Common myeloid progenitor, CD34-positive (primary cell): Measurements from ENCODE around the gene SHC2.
A peak's percentile ranks its signal among the peaks of the same experiment; 100 is the strongest.

Experiments used
- CTCF ChIA-PET: fragments of 350-600 bp; sonication (Branson Sonifier 250); formaldehyde crosslinking; loops from one replicate; lab custom pipeline; 2021; ENCODE audit warnings: antibody characterized with exemption; lab: Charles Lee
- POLR2A ChIA-PET: fragments of 350-600 bp; sonication (Branson Sonifier 250); formaldehyde crosslinking; loops from one replicate; lab custom pipeline; 2021; ENCODE audit warnings: antibody characterized with exemption; lab: Charles Lee
- DNase-seq, 3 donors: peaks; one replicate each; pipeline versions ENCODE4 v3.0.0 to v3.0.0-alpha.2; 2013
- H3K27ac ChIP-seq, 2 experiments: 1 replicate in 1 of 2; 2 replicates in 1 of 2; pipeline ENCODE4 v1.7.0; 2013; ENCODE audit warnings: inconsistent platforms in 2 of 2, low read length in 2 of 2, mild to moderate bottlenecking in 2 of 2, low read depth in 1 of 2, moderate library complexity in 1 of 2; ENCODE audit not compliant: severe bottlenecking in 2 of 2, insufficient read depth in 1 of 2, poor library complexity in 1 of 2
- H3K27me3 ChIP-seq, 5 experiments: replicated peaks in 2 of 5; 1 replicate in 3 of 5; 2 replicates in 2 of 5; pipeline versions ENCODE4 v1.6.1 to v1.7.0; 2013; ENCODE audit warnings: low read length in 4 of 5, mild to moderate bottlenecking in 2 of 5, moderate library complexity in 2 of 5, inconsistent platforms in 1 of 5; ENCODE audit not compliant: insufficient read depth in 5 of 5, control insufficient read depth in 4 of 5
- H3K36me3 ChIP-seq, 4 experiments: 1 replicate in 2 of 4; 2 replicates in 2 of 4; pipeline versions ENCODE4 v1.6.1 to v1.7.0; 2013; ENCODE audit warnings: low read length in 3 of 4, control low read depth in 1 of 4, mild to moderate bottlenecking in 1 of 4; ENCODE audit not compliant: control insufficient read depth in 4 of 4, insufficient read depth in 4 of 4
- H3K4me1 ChIP-seq, 4 experiments: 1 replicate in 3 of 4; 2 replicates in 1 of 4; pipeline versions ENCODE4 v1.6.1 to v1.7.1; 2013; ENCODE audit warnings: low read length in 3 of 4, mild to moderate bottlenecking in 3 of 4, control low read depth in 1 of 4, inconsistent platforms in 1 of 4, moderate library complexity in 1 of 4; ENCODE audit not compliant: control insufficient read depth in 4 of 4, insufficient read depth in 4 of 4; ENCODE audit errors: control extremely low read depth in 1 of 4
- H3K4me3 ChIP-seq, 7 experiments: 1 replicate in 4 of 7; 2 replicates in 3 of 7; pipeline versions ENCODE4 v1.5.1 to v1.7.0; 2013; ENCODE audit warnings: mild to moderate bottlenecking in 7 of 7, low read length in 6 of 7, moderate library complexity in 6 of 7, inconsistent platforms in 2 of 7, low read depth in 2 of 7, control low read depth in 1 of 7; ENCODE audit not compliant: insufficient read depth in 4 of 7, control insufficient read depth in 1 of 7; ENCODE audit errors: extremely low read depth in 1 of 7
- H3K9me3 ChIP-seq, 5 experiments: 1 replicate in 4 of 5; 2 replicates in 1 of 5; pipeline versions ENCODE4 v1.6.1 to v1.7.1; 2013; ENCODE audit warnings: low read length in 4 of 5, mild to moderate bottlenecking in 2 of 5, inconsistent platforms in 1 of 5, low read depth in 1 of 5, moderate library complexity in 1 of 5; ENCODE audit not compliant: control insufficient read depth in 4 of 5, insufficient read depth in 2 of 5; ENCODE audit errors: control extremely low read depth in 1 of 5
- WGBS: methylation state at CpG from one replicate; pipeline ENCODE4 v1.1.5; 2013; ENCODE audit not compliant: insufficient coverage; 5-methylcytosine and 5-hydroxymethylcytosine counted together

SHC2 gene

DNA sequence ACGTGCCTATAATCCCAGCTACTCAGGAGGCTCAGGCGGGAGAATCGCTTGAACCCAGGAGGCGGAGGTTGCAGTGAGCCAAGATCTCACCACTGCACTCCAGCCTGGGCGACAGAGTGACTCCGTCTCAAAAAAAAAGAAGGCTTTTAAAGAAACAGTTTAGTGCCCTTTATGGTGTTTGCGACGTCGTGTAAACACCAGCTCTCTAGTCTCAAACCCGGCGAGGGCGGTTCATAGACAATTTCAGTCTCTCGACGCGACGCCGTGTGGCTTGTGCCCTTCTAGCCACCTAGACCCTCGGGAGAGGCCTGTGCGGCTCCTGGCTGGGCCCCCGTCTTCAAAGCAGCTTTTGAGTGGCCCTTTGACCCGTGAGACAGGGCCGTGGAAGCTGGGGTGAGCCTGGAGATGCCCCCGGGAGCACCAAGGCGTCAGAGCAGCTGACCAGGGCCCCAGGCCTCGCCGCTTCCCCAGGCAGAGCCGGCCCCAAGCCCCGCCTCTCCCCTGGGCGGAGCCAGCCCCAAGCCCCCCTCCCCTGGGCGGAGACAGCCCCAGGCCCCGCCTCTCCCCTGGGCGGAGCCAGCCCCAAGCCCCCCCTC lies 30.4 kb upstream of the SHC2 start:
- DNase-seq, result no peak
- 97% methylated on average over 24 of the region's 32 CpGs for WGBS
- CTCF ChIA-PET, result interaction anchor here (3.1 kb wide), 1 partner anchor 14 kb away, joined by 23 read pairs; no protein-coding TSS in a partner anchor

DNA sequence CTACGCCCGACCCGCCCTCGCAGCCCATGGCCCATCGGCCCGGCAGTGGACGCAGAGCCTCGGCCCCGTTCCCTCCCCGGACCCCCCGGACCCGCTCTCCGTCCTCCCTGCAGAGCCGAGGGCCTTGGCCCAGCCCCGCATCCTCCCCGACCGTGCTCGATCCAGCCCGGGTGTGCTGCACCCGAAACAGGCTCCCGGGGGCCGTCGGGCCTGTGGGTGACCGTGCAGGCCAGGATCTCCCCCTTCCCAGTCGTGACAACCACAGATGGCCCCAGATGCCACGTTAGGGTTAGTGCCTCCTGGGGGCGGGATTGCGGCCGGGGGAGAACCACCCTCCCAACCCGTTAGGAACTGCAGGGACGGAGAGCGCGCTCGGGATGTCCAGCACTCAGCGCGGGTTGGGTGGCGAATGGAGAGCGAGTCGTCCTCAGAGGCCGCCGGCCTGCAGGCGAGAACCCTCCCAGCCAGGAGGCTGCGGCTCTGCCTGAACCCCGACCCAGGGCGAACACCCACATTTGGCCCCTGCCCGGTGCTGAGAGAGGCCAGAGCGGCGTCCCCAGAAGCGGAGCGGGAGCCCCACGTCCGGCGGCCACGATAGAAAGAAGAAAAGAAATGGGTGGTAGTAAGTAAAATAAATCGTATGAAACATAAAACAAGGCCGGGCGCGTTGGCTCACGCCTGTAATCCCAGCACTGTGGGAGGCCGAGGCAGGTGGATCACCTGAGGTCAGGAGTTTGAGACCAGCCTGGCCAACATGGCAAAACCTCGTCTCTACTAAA lies 28.8 kb upstream of the SHC2 start:
- Histone ChIP-seq H3K9me3 (no peaks in the 10 kb centered on the region), H3K27me3 (peaks cover 0 to 29% (median 0%) of the 10 kb centered on the region in 5 experiments), H3K4me3 (peak overlapping the region; percentile 71 to 86 (median 80)), H3K27ac (no peak overlapping the region), H3K36me3 (no peaks in the 10 kb centered on the region), H3K4me1 (peaks cover 0 to 15% (median 12%) of the 10 kb centered on the region in 4 experiments)
- 22% methylated on average over 44 of the region's 61 CpGs for WGBS
- POLR2A ChIA-PET, result interaction anchor here (1.0 to 1.5 kb wide), 3 partner anchors 12 to 21 kb away, joined by 3 to 5 read pairs (median 4); no protein-coding TSS in a partner anchor
- CTCF ChIA-PET, result interaction anchor here (0.9 to 3.1 kb wide), 3 partner anchors 15 to 21 kb away, joined by 3 to 23 read pairs (median 7); no protein-coding TSS in a partner anchor
- DNase-seq, result peak in 2 of 3 donors; percentile 33 to 48

More for the DNA sequence above, 30.4 kb upstream of the SHC2 start:
- no peak overlapping the region for H3K27ac ChIP-seq
- H3K36me3 ChIP-seq, result no peaks in the 10 kb centered on the region
- POLR2A ChIA-PET, result no interaction called here
- H3K4me1 ChIP-seq, result peaks cover 0 to 15% (median 12%) of the 10 kb centered on the region in 4 experiments
- no peak overlapping the region for H3K4me3 ChIP-seq
- H3K9me3 ChIP-seq, result no peaks in the 10 kb centered on the region
- peaks cover 0 to 28% (median 2%) of the 10 kb centered on the region in 5 experiments for H3K27me3 ChIP-seq

GRCh38 chr19:488505-489417 lies 27.9 kb upstream of the SHC2 start:
- WGBS, result 0% methylated on average over 67 of the region's 114 CpGs
- peak; percentile 94 to 97 (median 96) for DNase-seq
- ChIA-PET CTCF (interaction anchor here (0.7 to 0.9 kb wide), 3 partner anchors 18 to 105 kb away, joined by 3 to 7 read pairs (median 3); no protein-coding TSS in a partner anchor), POLR2A (interaction anchor here (1.0 to 1.5 kb wide), 3 partner anchors 11 to 22 kb away, joined by 3 to 5 read pairs (median 4); no protein-coding TSS in a partner anchor)
- Histone ChIP-seq H3K4me1 (peaks cover 0 to 15% (median 9%) of the 10 kb centered on the region in 4 experiments), H3K9me3 (no peaks in the 10 kb centered on the region), H3K27ac (peak overlapping the region; percentile 58 to 85), H3K4me3 (peak overlapping the region; percentile 71 to 86 (median 80)), H3K27me3 (peaks cover 0 to 25% (median 0%) of the 10 kb centered on the region in 5 experiments), H3K36me3 (no peaks in the 10 kb centered on the region)

- no peaks in the 10 kb centered on the region for H3K36me3 ChIP-seq
- H3K4me1 ChIP-seq, result peaks cover 0 to 15% (median 8%) of the 10 kb centered on the region in 4 experiments
- no peak overlapping the region for H3K4me3 ChIP-seq
- H3K9me3 ChIP-seq, result peaks cover 0 to 6% (median 0%) of the 10 kb centered on the region in 5 experiments
- WGBS, result 42% methylated on average over 18 of the region's 23 CpGs
- ChIA-PET CTCF (interaction anchor here (1.4 kb wide), 1 partner anchor 9 kb away, joined by 3 read pairs; no protein-coding TSS in a partner anchor), POLR2A (no interaction called here)
- DNase-seq, result no peak
- no peak overlapping the region for H3K27ac ChIP-seq
- peaks cover 0 to 28% (median 0%) of the 10 kb centered on the region in 5 experiments for H3K27me3 ChIP-seq
Observed at GRCh38 chr19:485583-486236, 24.9 kb upstream of the SHC2 start.

GRCh38 chr19:485077-485476 lies 24.2 kb upstream of the SHC2 start:
- Histone ChIP-seq H3K4me3 (no peak overlapping the region), H3K9me3 (peaks cover 0 to 7% (median 0%) of the 10 kb centered on the region in 5 experiments), H3K4me1 (peaks cover 0 to 13% (median 8%) of the 10 kb centered on the region in 4 experiments), H3K27ac (no peak overlapping the region), H3K27me3 (peaks cover 0 to 28% (median 0%) of the 10 kb centered on the region in 5 experiments), H3K36me3 (no peaks in the 10 kb centered on the region)
- DNase-seq, result no peak
- ChIA-PET CTCF (interaction anchor here (1.4 kb wide), 1 partner anchor 9 kb away, joined by 3 read pairs; no protein-coding TSS in a partner anchor), POLR2A (no interaction called here)
- WGBS, result 88% methylated on average over 21 of the region's 22 CpGs

- CTCF ChIA-PET, result no interaction called here
- Histone ChIP-seq H3K9me3 (peaks cover 0 to 8% (median 0%) of the 10 kb centered on the region in 5 experiments), H3K27ac (no peak overlapping the region), H3K4me1 (peaks cover 0 to 10% (median 6%) of the 10 kb centered on the region in 4 experiments), H3K27me3 (peaks cover 0 to 28% (median 0%) of the 10 kb centered on the region in 5 experiments), H3K4me3 (no peak overlapping the region), H3K36me3 (no peaks in the 10 kb centered on the region)
- no peak for DNase-seq
- POLR2A ChIA-PET, result no interaction called here
- WGBS, result 63% methylated on average over 9 of the region's 15 CpGs
Observed at GRCh38 chr19:484494-484893, 23.7 kb upstream of the SHC2 start.
